OCI-LY1 (cell line): ENCODE data around the gene CMIP.

ENCODE experiments used
- H2AFZ ChIP-seq: fragments of 200-600 bp; sonication (generic), shearing (Covaris generic); 2 replicates; pipeline ENCODE4 v1.6.0; 2014; ENCODE audit warnings: antibody characterized with exemption, mild to moderate bottlenecking, low read length
- H3F3A ChIP-seq: fragments of 200-600 bp; sonication (generic), shearing (Covaris generic); 2 replicates; pipeline ENCODE4 v1.6.0; 2014; ENCODE audit warnings: mild to moderate bottlenecking, antibody characterized with exemption, low read length, moderate library complexity; ENCODE audit not compliant: insufficient read depth
- H3K27ac ChIP-seq: fragments of 200-600 bp; sonication (generic); 2 replicates; pipeline ENCODE4 v1.5.1; 2014; ENCODE audit warnings: low read length, mixed run types, mild to moderate bottlenecking, low read depth; ENCODE audit not compliant: poor library complexity, severe bottlenecking
- H3K27me3 ChIP-seq: fragments of 200-600 bp; sonication (generic); 2 replicates; pipeline ENCODE4 v1.6.0; 2014; ENCODE audit warnings: antibody characterized with exemption, mild to moderate bottlenecking, low read length, moderate library complexity; ENCODE audit not compliant: insufficient read depth
- H3K36me3 ChIP-seq: fragments of 200-600 bp; sonication (generic); 2 replicates; pipeline ENCODE4 v1.6.1; 2014; ENCODE audit warnings: mild to moderate bottlenecking, antibody characterized with exemption, low read length, moderate library complexity, mixed read lengths; ENCODE audit not compliant: insufficient read depth
- H3K4me1 ChIP-seq: fragments of 200-600 bp; sonication (generic); 2 replicates; pipeline ENCODE4 v1.5.1; 2014; ENCODE audit warnings: mild to moderate bottlenecking, low read length, moderate library complexity; ENCODE audit not compliant: insufficient read depth, severe bottlenecking
- H3K4me2 ChIP-seq: fragments of 200-600 bp; sonication (generic), shearing (Covaris generic); 2 replicates; pipeline ENCODE4 v1.6.1; 2014; ENCODE audit warnings: low read length
- H3K4me3 ChIP-seq: fragments of 200-600 bp; sonication (generic); 2 replicates; pipeline ENCODE4 v1.5.1; 2014; ENCODE audit warnings: low read length, low read depth, mild to moderate bottlenecking, mixed read lengths; ENCODE audit not compliant: poor library complexity, severe bottlenecking
- H3K79me2 ChIP-seq: fragments of 200-600 bp; shearing (Covaris generic); 2 replicates; pipeline ENCODE4 v1.6.1; 2016; ENCODE audit warnings: mixed run types, low read length, mixed read lengths; ENCODE audit not compliant: insufficient read depth
- H3K9ac ChIP-seq: fragments of 200-600 bp; sonication (generic), shearing (Covaris generic); 2 replicates; pipeline ENCODE4 v1.6.1; 2014; ENCODE audit warnings: mild to moderate bottlenecking, low read length, mixed read lengths
- H3K9me2 ChIP-seq: fragments of 200-600 bp; sonication (generic), shearing (Covaris generic); 2 replicates; pipeline ENCODE4 v1.6.1; 2014; ENCODE audit warnings: low read depth, mild to moderate bottlenecking, low read length, mixed read lengths
- H3K9me3 ChIP-seq: fragments of 200-600 bp; shearing (Covaris generic); 2 replicates; pipeline ENCODE4 v1.6.1; 2014; ENCODE audit warnings: low read length, mixed read lengths
- H4K20me1 ChIP-seq: fragments of 200-600 bp; sonication (generic), shearing (Covaris generic); 2 replicates; pipeline ENCODE4 v1.6.0; 2016; ENCODE audit warnings: mild to moderate bottlenecking, low read length; ENCODE audit not compliant: insufficient read depth
- CTCF ChIP-seq: fragments of 200-600 bp; sonication (generic), shearing (Covaris generic); IDR thresholded peaks from 2 replicates; pipeline ENCODE4 v1.5.1; 2017; ENCODE audit warnings: mild to moderate bottlenecking, antibody characterized with exemption, low read length, moderate library complexity, mixed read lengths
- EZH2 ChIP-seq: fragments of 200-600 bp; sonication (generic), shearing (Covaris generic); IDR thresholded peaks from 2 replicates; pipeline ENCODE4 v1.8.0; 2017; ENCODE audit warnings: borderline replicate concordance, mixed run types, mild to moderate bottlenecking, antibody characterized with exemption, low read length, moderate library complexity, mixed read lengths

CMIP gene

GRCh38 chr16:81527477-81528178 lies 83.0 kb downstream of the CMIP start:
- Histone ChIP-seq H3K9me2 (no peaks in the 10 kb centered on the region), H3K4me1 (no peaks in the 10 kb centered on the region), H3F3A (no peaks in the 10 kb centered on the region), H3K36me3 (0 out of 2 replicates have a peak, but pooled peaks cover 8% of the 10 kb centered on the region), H3K4me3 (no peak overlapping the region), H3K4me2 (no peak overlapping the region), H3K9ac (no peak overlapping the region), H3K79me2 (peaks cover 20% of the 10 kb centered on the region), H3K9me3 (no peaks in the 10 kb centered on the region), H4K20me1 (no peaks in the 10 kb centered on the region), H3K27ac (no peak overlapping the region), H3K27me3 (no peaks in the 10 kb centered on the region), H2AFZ (no peak overlapping the region)
- TF ChIP-seq CTCF (no peak), EZH2 (no peak)

DNA sequence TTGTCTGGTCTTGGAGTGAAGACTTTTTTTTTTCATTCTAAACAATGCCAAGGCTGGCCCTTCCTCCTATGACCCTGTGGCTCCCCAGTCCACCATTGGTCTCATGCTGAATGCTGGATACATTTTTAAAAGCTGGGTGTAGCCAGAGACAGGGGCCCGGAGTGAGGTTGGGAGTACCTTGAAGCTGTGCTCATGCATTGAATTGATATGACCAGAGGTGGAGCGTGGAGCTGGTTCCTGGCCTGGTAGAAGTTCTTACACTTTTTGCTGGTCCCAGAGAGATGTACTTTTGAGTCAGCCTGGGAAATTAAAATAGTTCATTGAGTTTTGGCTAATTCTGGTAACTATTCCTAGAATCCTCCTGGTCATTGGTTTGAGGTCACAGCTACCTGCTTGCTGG lies 83.6 kb downstream of the CMIP start:
- H3K36me3 ChIP-seq, result 0 out of 2 replicates have a peak, but pooled peaks cover 8% of the 10 kb centered on the region
- H4K20me1 ChIP-seq, result no peaks in the 10 kb centered on the region
- H3K4me2 ChIP-seq, result no peak overlapping the region
- no peak overlapping the region for H3K27ac ChIP-seq
- H3K4me1 ChIP-seq, result no peaks in the 10 kb centered on the region
- no peaks in the 10 kb centered on the region for H3K9me2 ChIP-seq
- no peaks in the 10 kb centered on the region for H3K27me3 ChIP-seq
- H2AFZ ChIP-seq, result no peak overlapping the region
- no peaks in the 10 kb centered on the region for H3K9me3 ChIP-seq
- TF ChIP-seq EZH2 (no peak), CTCF (no peak)
- H3K4me3 ChIP-seq, result no peak overlapping the region
- H3F3A ChIP-seq, result no peaks in the 10 kb centered on the region
- H3K9ac ChIP-seq, result no peak overlapping the region
- peaks cover 20% of the 10 kb centered on the region for H3K79me2 ChIP-seq

- Histone ChIP-seq H3K27me3 (no peaks in the 10 kb centered on the region), H2AFZ (no peak overlapping the region), H3K27ac (no peak overlapping the region), H3K79me2 (peaks cover 27% of the 10 kb centered on the region), H3K9me3 (no peaks in the 10 kb centered on the region), H3K4me1 (no peaks in the 10 kb centered on the region), H3K4me2 (no peak overlapping the region), H3K9ac (no peak overlapping the region), H3F3A (no peaks in the 10 kb centered on the region), H3K9me2 (no peaks in the 10 kb centered on the region), H3K36me3 (0 out of 2 replicates have a peak, but pooled peaks cover 8% of the 10 kb centered on the region), H3K4me3 (no peak overlapping the region), H4K20me1 (no peaks in the 10 kb centered on the region)
- TF ChIP-seq CTCF (no peak), EZH2 (no peak)
Observed at GRCh38 chr16:81530296-81530721, 85.7 kb downstream of the CMIP start.
